Measurements from ENCODE around the gene ZMPSTE24.
"Not testable (repeated sequence)": the region's sequence is repeated elsewhere in the genome, so short reads cannot be mapped to it uniquely, and the experiment has no call there.

Gene ZMPSTE24

GRCh38 chr1:40257688-40258444 lies at the start of gene ZMPSTE24:
Gene ZMPSTE24 (plus strand): TSS chr1:40258236. CDS start chr1:40258272, 36 bp downstream.
- DNase-seq = peak; percentile 96
- in situ Hi-C loops (cut with HindIII; ENCODE audit: low pct_ligation_motif_present, low sequenced_read_pairs) = no loop called here
- TF ChIP-seq CTCF (IDR thresholded peaks at IDR 0.05; ENCODE audit: low read depth, low read length, missing control alignments) = no peak
- peak within 1 kb of the TSS; percentile 90 for H3K27ac ChIP-seq
- no peaks in the 10 kb centered on the region for H3K27me3 ChIP-seq (replicated peaks)
- H3K36me3 ChIP-seq (replicated peaks) = peaks cover 22% of the 10 kb centered on the region
- H3K4me3 ChIP-seq (ENCODE audit: low read depth, low read length) = peak within 1 kb of the TSS; percentile 99

- no peak overlapping the region for H3K4me3 ChIP-seq (ENCODE audit: low read depth, low read length)
- in situ Hi-C loops (cut with HindIII; ENCODE audit: low pct_ligation_motif_present, low sequenced_read_pairs) = no loop called here
- H3K27ac ChIP-seq = no peak overlapping the region
- H3K36me3 ChIP-seq (replicated peaks) = peaks cover 3% of the 10 kb centered on the region
- DNase-seq = no peak
- H3K27me3 ChIP-seq (replicated peaks) = no peaks in the 10 kb centered on the region
- no peak for TF ChIP-seq CTCF (IDR thresholded peaks at IDR 0.05; ENCODE audit: low read depth, low read length, missing control alignments)
Observed at GRCh38 chr1:40210511-40211204, 47.4 kb upstream of the ZMPSTE24 start.

GRCh38 chr1:40218333-40218732 lies 39.7 kb upstream of the ZMPSTE24 start:
- no peak for TF ChIP-seq CTCF (IDR thresholded peaks at IDR 0.05; ENCODE audit: low read depth, low read length, missing control alignments)
- DNase-seq = no peak
- no peak overlapping the region for H3K27ac ChIP-seq
- H3K4me3 ChIP-seq (ENCODE audit: low read depth, low read length) = no peak overlapping the region
- in situ Hi-C loops (cut with HindIII; ENCODE audit: low pct_ligation_motif_present, low sequenced_read_pairs) = no loop called here
- H3K27me3 ChIP-seq (replicated peaks) = no peaks in the 10 kb centered on the region
- no peaks in the 10 kb centered on the region for H3K36me3 ChIP-seq (replicated peaks)

GRCh38 chr1:40221471-40221905 lies 36.5 kb upstream of the ZMPSTE24 start:
- in situ Hi-C loops (cut with HindIII; ENCODE audit: low pct_ligation_motif_present, low sequenced_read_pairs) = not testable (repeated sequence)

GRCh38 chr1:40221977-40222772 lies 35.9 kb upstream of the ZMPSTE24 start:
- no peaks in the 10 kb centered on the region for H3K36me3 ChIP-seq (replicated peaks)
- no peak for TF ChIP-seq CTCF (IDR thresholded peaks at IDR 0.05; ENCODE audit: low read depth, low read length, missing control alignments)
- in situ Hi-C loops (cut with HindIII; ENCODE audit: low pct_ligation_motif_present, low sequenced_read_pairs) = no loop called here
- DNase-seq = no peak
- H3K27me3 ChIP-seq (replicated peaks) = no peaks in the 10 kb centered on the region
- H3K4me3 ChIP-seq (ENCODE audit: low read depth, low read length) = no peak overlapping the region
- no peak overlapping the region for H3K27ac ChIP-seq

More at GRCh38 chr1:40221471-40221905, 36.5 kb upstream of the ZMPSTE24 start:
- H3K4me3 ChIP-seq (ENCODE audit: low read depth, low read length); DNase-seq; H3K27me3 ChIP-seq (replicated peaks); H3K27ac ChIP-seq; H3K36me3 ChIP-seq (replicated peaks): not testable (repeated sequence)

GRCh38 chr1:40224040-40224439 lies 34.0 kb upstream of the ZMPSTE24 start:
- TF ChIP-seq CTCF (IDR thresholded peaks at IDR 0.05; ENCODE audit: low read depth, low read length, missing control alignments) = no peak
- in situ Hi-C loops (cut with HindIII; ENCODE audit: low pct_ligation_motif_present, low sequenced_read_pairs) = no loop called here

More at GRCh38 chr1:40224040-40224439, 34.0 kb upstream of the ZMPSTE24 start:
- Histone ChIP-seq H3K27me3 (replicated peaks) (no peaks in the 10 kb centered on the region), H3K4me3 (ENCODE audit: low read depth, low read length) (no peak overlapping the region), H3K27ac (no peak overlapping the region), H3K36me3 (replicated peaks) (no peaks in the 10 kb centered on the region)
- no peak for DNase-seq

Data from brain microvascular endothelial cell (primary cell).